Measurements from ENCODE around the gene DHH. TPM values are rescaled to one million over a fixed set of nuclear protein-coding genes. Genes with fewer than 3 reads are reported as not detected.
"Not testable (repeated sequence)": the region's sequence is repeated elsewhere in the genome, so short reads cannot be mapped to it uniquely, and the experiment has no call there.

DHH gene
- 0.14 and 0.52 TPM in 2 replicates for total RNA-seq

DNA sequence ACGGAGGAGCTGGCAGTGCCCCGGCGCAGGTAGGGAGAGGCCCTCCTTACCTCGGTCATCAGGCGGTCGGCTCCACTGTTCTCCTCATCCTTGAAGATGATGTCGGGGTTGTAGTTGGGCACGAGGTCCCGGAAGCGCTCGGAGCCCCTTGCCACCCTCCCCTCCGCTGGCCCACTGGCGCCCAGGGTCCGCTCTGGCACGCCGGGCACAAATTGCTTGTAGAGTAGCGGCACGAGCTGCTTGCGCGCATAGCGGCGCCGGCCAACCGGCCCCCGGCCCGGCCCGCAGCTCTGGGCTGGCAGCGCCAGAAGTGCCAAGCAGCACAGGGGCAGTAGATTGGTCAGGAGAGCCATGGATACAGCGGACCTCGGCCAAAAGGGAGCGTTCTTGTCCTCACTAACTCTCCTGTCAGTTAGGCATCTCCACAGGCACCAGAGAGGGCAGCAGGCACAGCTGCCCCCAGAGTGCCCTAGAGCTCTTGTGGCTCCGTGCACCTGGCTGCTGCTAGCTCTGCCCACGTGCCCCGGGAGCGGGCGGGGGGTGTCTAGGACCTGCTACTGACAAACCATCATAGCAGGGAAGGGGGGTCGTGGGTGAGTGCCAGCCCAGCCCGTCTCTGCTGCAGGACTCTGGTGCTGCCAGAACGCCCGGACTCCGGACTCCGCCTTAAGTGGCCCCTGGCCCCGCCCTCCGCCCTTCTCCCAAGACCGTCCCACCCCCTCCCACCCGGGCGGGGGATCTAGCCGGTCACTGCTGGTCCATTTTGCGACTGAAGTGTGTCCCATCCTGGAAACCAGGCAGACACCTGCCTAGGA, at the start of gene DHH:
Gene DHH (minus strand): TSS at position 642 of the 815 bp plus-strand sequence. CDS start 289 bp downstream, at position 353.
- TF ChIP-seq, protein P1, sequence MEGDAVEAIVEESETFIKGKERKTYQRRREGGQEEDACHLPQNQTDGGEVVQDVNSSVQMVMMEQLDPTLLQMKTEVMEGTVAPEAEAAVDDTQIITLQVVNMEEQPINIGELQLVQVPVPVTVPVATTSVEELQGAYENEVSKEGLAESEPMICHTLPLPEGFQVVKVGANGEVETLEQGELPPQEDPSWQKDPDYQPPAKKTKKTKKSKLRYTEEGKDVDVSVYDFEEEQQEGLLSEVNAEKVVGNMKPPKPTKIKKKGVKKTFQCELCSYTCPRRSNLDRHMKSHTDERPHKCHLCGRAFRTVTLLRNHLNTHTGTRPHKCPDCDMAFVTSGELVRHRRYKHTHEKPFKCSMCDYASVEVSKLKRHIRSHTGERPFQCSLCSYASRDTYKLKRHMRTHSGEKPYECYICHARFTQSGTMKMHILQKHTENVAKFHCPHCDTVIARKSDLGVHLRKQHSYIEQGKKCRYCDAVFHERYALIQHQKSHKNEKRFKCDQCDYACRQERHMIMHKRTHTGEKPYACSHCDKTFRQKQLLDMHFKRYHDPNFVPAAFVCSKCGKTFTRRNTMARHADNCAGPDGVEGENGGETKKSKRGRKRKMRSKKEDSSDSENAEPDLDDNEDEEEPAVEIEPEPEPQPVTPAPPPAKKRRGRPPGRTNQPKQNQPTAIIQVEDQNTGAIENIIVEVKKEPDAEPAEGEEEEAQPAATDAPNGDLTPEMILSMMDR (conservative IDR thresholded peaks at IDR 0.05; ENCODE audit: low read depth, low read length): no peak
- H3K4me3 ChIP-seq (ENCODE audit: low read depth, low read length): peak within 1 kb of the TSS; percentile 28
- DNase-seq (ENCODE audit: low read depth): no peak

DNA sequence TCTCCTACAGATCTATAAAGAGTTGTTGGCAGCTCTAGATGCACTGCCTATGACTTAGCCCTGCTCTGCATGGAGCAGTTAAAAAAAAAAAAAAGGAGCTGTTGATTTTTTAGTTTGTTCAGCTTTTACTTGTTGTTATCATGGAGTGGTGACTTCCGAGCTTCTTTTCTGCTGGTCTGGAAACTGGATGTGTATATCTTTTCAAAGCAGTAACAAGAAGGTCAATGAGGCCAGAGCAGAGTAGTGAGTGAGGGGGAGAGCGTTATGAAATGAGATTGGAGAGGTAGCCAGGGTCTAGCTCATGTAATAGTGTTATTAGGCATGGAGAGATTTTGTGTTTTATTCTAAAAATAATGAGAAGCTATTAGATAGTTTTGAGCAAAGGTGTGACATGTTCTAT, 49.8 kb upstream of the DHH start:
- no peak for DNase-seq (ENCODE audit: low read depth)
- H3K4me3 ChIP-seq (ENCODE audit: low read depth, low read length): no peak overlapping the region
- TF ChIP-seq, protein P1 (conservative IDR thresholded peaks at IDR 0.05; ENCODE audit: low read depth, low read length): no peak

- no peak for DNase-seq (ENCODE audit: low read depth)
- no peak overlapping the region for H3K4me3 ChIP-seq (ENCODE audit: low read depth, low read length)
- TF ChIP-seq, protein P1 (conservative IDR thresholded peaks at IDR 0.05; ENCODE audit: low read depth, low read length): no peak
Observed at GRCh38 chr12:49138999-49139398, 44.4 kb upstream of the DHH start.

DNA sequence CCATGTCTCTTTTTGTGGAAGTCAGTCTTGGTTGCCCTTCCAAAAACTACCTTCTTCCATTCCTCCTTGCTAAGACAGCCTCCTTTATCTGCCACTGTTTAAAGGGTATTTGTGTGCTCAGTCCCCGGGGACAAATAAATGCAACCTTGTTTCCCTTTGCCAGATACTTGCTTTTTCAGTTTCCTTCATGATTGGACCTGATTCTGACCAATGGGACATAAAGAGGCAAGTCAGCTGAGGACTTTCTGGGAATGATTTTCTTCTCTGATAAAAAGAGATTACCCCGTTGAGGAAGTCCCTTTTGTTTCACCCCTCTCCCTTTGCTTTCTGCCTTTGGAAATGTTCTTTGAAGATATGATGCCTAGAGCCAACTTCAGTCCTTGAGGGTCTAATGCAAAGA, 44.0 kb upstream of the DHH start:
- DNase-seq (ENCODE audit: low read depth): no peak
- no peak overlapping the region for H3K4me3 ChIP-seq (ENCODE audit: low read depth, low read length)
- TF ChIP-seq, protein P1 (conservative IDR thresholded peaks at IDR 0.05; ENCODE audit: low read depth, low read length): no peak

DNA sequence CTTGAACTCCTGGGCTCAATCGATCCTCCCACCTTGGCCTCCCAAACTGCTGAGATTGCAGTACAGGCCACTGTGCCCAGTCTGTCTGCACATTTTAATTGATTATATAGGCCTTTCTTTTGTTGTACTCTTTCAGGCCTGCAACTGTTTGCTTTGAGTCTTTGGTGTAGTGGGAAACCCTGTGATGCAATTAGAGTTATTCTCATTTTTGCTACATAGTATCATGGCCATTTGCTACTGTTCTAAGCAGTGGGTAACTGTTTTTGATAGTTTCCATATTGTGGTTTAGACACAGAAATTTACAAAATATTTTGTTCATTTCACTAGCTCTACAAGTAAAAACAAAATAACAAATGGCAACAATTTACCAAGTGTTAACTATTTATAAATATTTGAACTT, 42.9 kb upstream of the DHH start:
- H3K4me3 ChIP-seq (ENCODE audit: low read depth, low read length): no peak overlapping the region
- TF ChIP-seq, protein P1 (conservative IDR thresholded peaks at IDR 0.05; ENCODE audit: low read depth, low read length): no peak
- no peak for DNase-seq (ENCODE audit: low read depth)

DNA sequence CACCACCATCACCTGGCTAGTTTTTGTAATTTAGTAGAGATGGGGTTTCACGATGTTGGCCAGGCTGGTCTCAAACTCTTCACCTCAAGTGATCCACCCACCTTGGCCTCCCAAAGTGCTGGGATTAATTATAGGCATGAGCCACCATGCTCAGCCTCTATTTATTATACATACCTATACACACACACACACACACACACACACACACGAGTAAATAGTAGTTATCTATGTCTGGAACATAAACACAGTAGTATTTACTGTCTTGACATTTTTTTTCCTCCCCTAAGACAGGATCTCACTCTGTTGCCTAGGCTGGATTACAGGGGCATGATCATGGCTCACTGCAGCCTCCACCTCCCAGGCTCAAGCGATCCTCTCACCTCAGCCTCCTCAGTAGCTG, 42.4 kb upstream of the DHH start:
- not testable (repeated sequence) for H3K4me3 ChIP-seq (ENCODE audit: low read depth, low read length); DNase-seq (ENCODE audit: low read depth)

GRCh38 chr12:49133590-49133989, 39.0 kb upstream of the DHH start:
- no peak for DNase-seq (ENCODE audit: low read depth)
- no peak overlapping the region for H3K4me3 ChIP-seq (ENCODE audit: low read depth, low read length)
- TF ChIP-seq, protein P1 (conservative IDR thresholded peaks at IDR 0.05; ENCODE audit: low read depth, low read length): no peak
